Heart left ventricle (tissue), 16 donors: ENCODE measurements around the gene TTLL12. TPM values are rescaled to one million over a fixed set of nuclear protein-coding genes. Genes with fewer than 3 reads are reported as not detected.

Source experiments
- ATAC-seq, 4 donors: fragments of 200-7000 bp; cut with Tn5 transposase; one replicate each; pipeline ENCODE4 v1.9.1; 2020 to 2022; ENCODE audit warnings: moderate library complexity in 4 of 4, mild to moderate bottlenecking in 3 of 4, moderate number of reproducible peaks in 1 of 4
- DNase-seq, 5 donors: peaks; one replicate each; pipeline ENCODE4 v3.0.0-alpha.2; 2020
- H3K27ac ChIP-seq, 12 donors: fragments of 200-600 bp; sonication (generic) in 4 of 12; one replicate each; pipeline versions ENCODE4 v1.5.0 to v1.8.0; 2016 to 2022; ENCODE audit warnings: mild to moderate bottlenecking in 2 of 12
- H3K27me3 ChIP-seq, 9 donors: fragments of 200-600 bp; sonication (generic) in 2 of 9; one replicate each; pipeline versions ENCODE4 v1.5.1 to v1.8.0; 2016 to 2022; ENCODE audit warnings: mild to moderate bottlenecking in 3 of 9
- H3K36me3 ChIP-seq, 9 donors: fragments of 200-600 bp; sonication (generic) in 2 of 9; one replicate each; pipeline versions ENCODE4 v1.5.0 to v1.8.0; 2018 to 2022; ENCODE audit warnings: mild to moderate bottlenecking in 2 of 9
- H3K4me1 ChIP-seq, 12 donors: fragments of 200-600 bp; sonication (generic) in 4 of 12; one replicate each; pipeline versions ENCODE4 v1.5.0 to v1.8.0; 2016 to 2022; ENCODE audit warnings: mild to moderate bottlenecking in 3 of 12
- H3K4me3 ChIP-seq, 12 donors: fragments of 200-600 bp; sonication (generic) in 4 of 12; one replicate each; pipeline versions ENCODE4 v1.5.0 to v1.8.0; 2017 to 2022; ENCODE audit warnings: mild to moderate bottlenecking in 9 of 12, moderate library complexity in 4 of 12
- H3K9me3 ChIP-seq, 12 donors: fragments of 200-600 bp; sonication (generic) in 4 of 12; one replicate each; pipeline versions ENCODE4 v1.5.0 to v1.8.0; 2016 to 2022; ENCODE audit warnings: mild to moderate bottlenecking in 1 of 12
- POLR2A ChIP-seq, 2 donors: fragments of 450-650 bp; IDR thresholded peaks; one replicate each; pipeline ENCODE4 v1.6.1; 2017; ENCODE audit warnings: antibody characterized with exemption in 2 of 2, mild to moderate bottlenecking in 2 of 2, moderate library complexity in 2 of 2
- WGBS, 4 donors: extraction: QIAGEN DNeasy Blood & Tissue Kit in 2 of 4; methylation state at CpG; one replicate each; pipeline versions ENCODE4 v1.1.5 to v1.1.7; 2013 to 2018; 5-methylcytosine and 5-hydroxymethylcytosine counted together
- intact Hi-C, 10 donors: fragments of 100-400 bp; cut with DNase I; formaldehyde crosslinking; loops; one replicate each; pipeline versions ENCODE4 v1.11.1 to v1.14.2; 2022
- polyA plus RNA-seq, 2 donors: library from polyadenylated mRNA; stranded (reverse); fragments of 200-250 nt; gene quantifications; one replicate each; pipeline ENCODE4 v1.2.3, GENCODE V29; 2013
- total RNA-seq, 9 donors: library from RNA; depleted of rRNA in 2 of 9; stranded (reverse); fragments of >200 nt in 2 of 9; fragmentation: NEBNext Ultra II Directional in 3 of 9; extraction: Animal tissue kit (Norgen Biotek cat#: 25700) in 3 of 9; gene quantifications; one replicate each; pipeline versions ENCODE4 v1.1.0 to v1.2.4, GENCODE V29; 2016 to 2023
- TF ChIP-seq, protein P1 (sequence below), 12 donors: fragments of 200-600 bp; sonication (generic) in 4 of 12; IDR thresholded peaks; one replicate each; pipeline versions ENCODE4 v1.5.0 to v1.8.0; 2018 to 2022; ENCODE audit warnings: antibody characterized with exemption in 12 of 12, mild to moderate bottlenecking in 5 of 12
- donor health status: ischemic (EF 13 %, LVEDD 7.1; RV severe dilation, severe dysfunction).
- donor health status: healthy with polysubstance abuse.
- donor health status: DM: no; HTN: yes; CAD: no.
- donor health status: DM: no; HTN: no; CAD: no.
- donor health status: ischemic (EF 25% LVEDD 6.9; RV normal size, moderate dysfunction).
- donor health status: ischemic (EF 25% LVEDD 5.7; RV mildly dilated, moderate dysfunction).
- donor health status: healthy.
- donor health status: DM: yes; HTN: yes; CAD: no.
- donor health status: ischemic (EF 35%, LVEDD 5.7; RV mildly dilated, moderate dysfunction).
- donor health status: nonischemic (EF 11% LVEDD 7.7; RV severe dilation, severe dysfunction).
- donor health status: DM: yes; HTN: yes; CAD: no.
- donor health status: PGD.
- donor health status: ischemic (EF 29% LVEDD 5.4; RV normal size, mild dysfunction).
- donor health status: nonischemic (EF 23%, LVEDD 6.1; RV moderate dilation, normal function).

Gene TTLL12
- total and polyA plus RNA-seq, 11 donors = 8.0 to 29.0 (median 11.9) TPM

DNA sequence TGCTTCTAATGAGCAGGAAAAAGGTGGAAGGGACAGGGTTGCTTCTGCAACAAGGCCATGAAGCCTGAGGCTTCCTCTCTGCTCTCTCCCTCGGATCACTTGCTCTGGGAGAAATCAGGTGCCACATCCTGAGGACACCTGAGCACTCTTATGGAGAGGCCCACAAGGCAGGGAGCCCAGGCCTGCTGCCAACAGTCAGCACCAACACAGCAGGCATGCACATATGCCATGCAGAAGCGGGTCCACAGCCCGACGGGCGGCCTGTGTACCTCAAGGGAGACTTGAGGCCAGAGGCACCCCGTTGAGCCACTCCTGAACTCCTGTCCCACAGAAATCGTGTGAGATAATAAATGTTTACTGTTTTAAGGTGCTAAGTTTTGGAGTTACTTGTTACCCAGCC is 9.5 kb downstream of the TTLL12 start:
- Histone ChIP-seq H3K4me3 (no peak overlapping the region), H3K9me3 (no peaks in the 10 kb centered on the region), H3K27ac (no peak overlapping the region), H3K36me3 (peaks cover 4 to 60% (median 40%) of the 10 kb centered on the region in 9 donors), H3K27me3 (no peaks in the 10 kb centered on the region), H3K4me1 (no peaks in the 10 kb centered on the region)
- intact Hi-C loops = no loop called here
- no peak for TF ChIP-seq POLR2A (IDR thresholded peaks at IDR 0.05)
- TF ChIP-seq, protein P1, sequence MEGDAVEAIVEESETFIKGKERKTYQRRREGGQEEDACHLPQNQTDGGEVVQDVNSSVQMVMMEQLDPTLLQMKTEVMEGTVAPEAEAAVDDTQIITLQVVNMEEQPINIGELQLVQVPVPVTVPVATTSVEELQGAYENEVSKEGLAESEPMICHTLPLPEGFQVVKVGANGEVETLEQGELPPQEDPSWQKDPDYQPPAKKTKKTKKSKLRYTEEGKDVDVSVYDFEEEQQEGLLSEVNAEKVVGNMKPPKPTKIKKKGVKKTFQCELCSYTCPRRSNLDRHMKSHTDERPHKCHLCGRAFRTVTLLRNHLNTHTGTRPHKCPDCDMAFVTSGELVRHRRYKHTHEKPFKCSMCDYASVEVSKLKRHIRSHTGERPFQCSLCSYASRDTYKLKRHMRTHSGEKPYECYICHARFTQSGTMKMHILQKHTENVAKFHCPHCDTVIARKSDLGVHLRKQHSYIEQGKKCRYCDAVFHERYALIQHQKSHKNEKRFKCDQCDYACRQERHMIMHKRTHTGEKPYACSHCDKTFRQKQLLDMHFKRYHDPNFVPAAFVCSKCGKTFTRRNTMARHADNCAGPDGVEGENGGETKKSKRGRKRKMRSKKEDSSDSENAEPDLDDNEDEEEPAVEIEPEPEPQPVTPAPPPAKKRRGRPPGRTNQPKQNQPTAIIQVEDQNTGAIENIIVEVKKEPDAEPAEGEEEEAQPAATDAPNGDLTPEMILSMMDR (IDR thresholded peaks at IDR 0.05) = no peak
- DNase-seq (peak in 1 of 5 donors; percentile 11), ATAC-seq (no peak)
- WGBS, 4 donors = 83 to 95% (median 93%) methylated on average over 2 to 7 of the region's 7 CpGs

DNA sequence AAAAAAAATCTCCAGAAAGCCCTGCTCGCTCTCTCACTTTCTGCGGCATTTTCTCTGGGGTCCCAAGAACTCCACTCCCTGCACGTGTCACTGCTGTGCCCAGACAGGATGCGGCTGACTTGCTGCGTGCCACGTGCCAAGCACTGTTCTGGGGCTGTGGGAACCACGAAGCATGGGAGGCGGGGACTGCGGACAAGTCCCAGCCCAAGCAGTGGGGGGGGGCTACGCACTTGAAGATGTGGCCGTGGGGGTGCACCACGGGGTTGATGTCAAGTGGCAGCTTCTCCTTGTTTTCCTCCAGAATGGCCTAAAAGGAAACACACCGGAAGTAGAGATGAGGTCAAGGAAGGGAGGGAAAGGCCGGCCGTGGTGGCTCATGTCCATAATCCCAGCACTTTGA is 10.8 kb downstream of the TTLL12 start:
- intact Hi-C loops = no loop called here
- WGBS, 4 donors = 71 to 83% (median 81%) methylated on average over 14 to 15 of the region's 15 CpGs

DNA sequence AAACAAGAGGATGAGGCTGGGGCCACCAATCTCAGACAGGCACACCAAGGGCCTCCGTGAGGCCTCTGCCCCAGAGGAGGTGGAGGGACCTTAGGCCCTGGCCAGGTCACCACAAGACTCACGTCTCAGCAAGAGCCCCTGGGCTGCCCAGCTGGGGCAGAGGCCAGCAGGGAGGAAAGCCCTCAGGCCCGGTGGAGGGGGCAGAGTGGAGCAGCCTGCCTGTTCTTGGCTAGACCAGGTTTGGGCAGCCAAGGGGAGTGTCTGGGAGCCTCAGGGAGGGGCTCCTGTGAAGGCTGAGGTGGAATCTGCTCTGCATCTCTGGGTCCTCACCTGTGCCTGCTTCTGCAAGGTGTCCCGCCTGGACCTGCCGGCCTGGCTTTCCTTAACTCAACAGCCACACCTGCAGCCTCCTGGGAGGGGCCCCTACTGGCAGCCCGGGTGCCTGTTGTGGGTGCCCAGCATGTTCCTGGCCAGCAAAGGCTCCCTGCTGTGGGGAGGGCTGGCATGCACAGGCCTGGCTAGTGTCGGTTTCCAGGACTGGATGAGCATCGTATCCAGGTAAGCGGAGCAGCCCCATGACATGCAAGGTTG is 11.9 kb downstream of the TTLL12 start:
- Histone ChIP-seq H3K9me3 (no peaks in the 10 kb centered on the region), H3K27ac (no peak overlapping the region), H3K27me3 (no peaks in the 10 kb centered on the region), H3K36me3 (peaks cover 4 to 78% (median 50%) of the 10 kb centered on the region in 9 donors), H3K4me3 (no peak overlapping the region), H3K4me1 (no peaks in the 10 kb centered on the region)
- WGBS, 4 donors = 90 to 98% (median 94%) methylated on average over 7 to 9 of the region's 9 CpGs
- TF ChIP-seq, protein P1 (IDR thresholded peaks at IDR 0.05) = no peak
- TF ChIP-seq POLR2A (IDR thresholded peaks at IDR 0.05) = no peak
- DNase-seq (peak in 1 of 5 donors; percentile 52), ATAC-seq (no peak)
- intact Hi-C loops = no loop called here

More for the DNA sequence above, 10.8 kb downstream of the TTLL12 start:
- Histone ChIP-seq H3K9me3 (no peaks in the 10 kb centered on the region), H3K27me3 (no peaks in the 10 kb centered on the region), H3K4me1 (no peaks in the 10 kb centered on the region), H3K36me3 (peaks cover 4 to 74% (median 47%) of the 10 kb centered on the region in 9 donors), H3K27ac (no peak overlapping the region), H3K4me3 (no peak overlapping the region)
- ATAC-seq (no peak), DNase-seq (peak in 1 of 5 donors; percentile 14)
- no peak for TF ChIP-seq POLR2A (IDR thresholded peaks at IDR 0.05)
- TF ChIP-seq, protein P1 (IDR thresholded peaks at IDR 0.05) = no peak

DNA sequence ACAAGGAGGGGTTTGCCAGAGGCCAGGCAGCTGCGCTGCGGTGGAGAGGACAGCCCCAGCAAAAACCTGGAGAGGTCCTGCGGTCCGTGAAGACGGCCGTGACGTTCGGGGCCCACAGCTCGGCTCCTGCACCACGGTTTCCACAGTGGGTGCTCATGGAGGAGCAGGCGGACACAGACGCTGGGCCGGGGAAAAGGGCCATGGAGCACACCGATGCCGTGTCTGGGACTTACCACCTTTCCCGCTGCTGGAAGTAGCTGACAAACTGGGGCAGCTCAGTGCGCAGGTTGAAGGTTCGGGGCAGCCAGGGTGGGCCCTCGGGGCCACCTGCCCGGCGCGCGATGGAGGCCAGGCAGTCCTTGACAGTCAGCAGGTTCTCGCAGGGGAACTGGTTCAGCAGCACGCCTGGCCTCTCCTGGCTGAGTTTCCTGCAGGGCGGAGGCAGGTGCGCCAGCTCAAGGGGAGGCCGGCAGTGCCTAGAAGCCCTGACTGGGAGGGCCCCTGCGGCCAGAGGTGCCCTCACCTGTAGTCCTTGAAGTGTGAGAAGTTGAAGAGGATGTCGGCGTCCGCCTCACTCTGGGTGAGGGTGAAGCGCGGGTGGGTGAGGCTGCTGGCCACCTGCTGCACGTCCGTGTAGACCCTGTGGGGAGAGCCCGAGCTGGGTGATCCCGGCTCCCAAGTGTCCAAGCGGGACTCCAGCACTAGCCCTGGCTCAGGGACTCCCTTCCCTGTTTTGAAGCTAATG is 12.8 kb downstream of the TTLL12 start:
- intact Hi-C loops = no loop called here
- no peaks in the 10 kb centered on the region for H3K27me3 ChIP-seq
- ATAC-seq (no peak), DNase-seq (peak in 3 of 5 donors; percentile 20 to 54 (median 20))
- no peak overlapping the region for H3K27ac ChIP-seq
- H3K4me1 ChIP-seq = no peaks in the 10 kb centered on the region
- WGBS, 4 donors = 95 to 97% (median 96%) methylated on average over 22 to 39 of the region's 39 CpGs
- H3K9me3 ChIP-seq = no peaks in the 10 kb centered on the region
- H3K4me3 ChIP-seq = no peak overlapping the region
- TF ChIP-seq POLR2A (IDR thresholded peaks at IDR 0.05) = no peak
- TF ChIP-seq, protein P1 (IDR thresholded peaks at IDR 0.05) = no peak
- peaks cover 2 to 70% (median 43%) of the 10 kb centered on the region in 9 donors for H3K36me3 ChIP-seq
